CMK (cell line): Measurements from ENCODE around the gene VPS33A.
"Not testable (repeated sequence)": the region's sequence is repeated elsewhere in the genome, so short reads cannot be mapped to it uniquely, and the experiment has no call there.

ENCODE experiments used
- DNase-seq: peaks from one replicate; pipeline ENCODE4 v3.0.0-alpha.2; 2010; ENCODE audit warnings: low read depth

Gene VPS33A

GRCh38 chr12:122266230-122266901, at the start of gene VPS33A:
Gene VPS33A (minus strand): TSS chr12:122266494. CDS start chr12:122266408, 86 bp downstream.
- DNase-seq, result peak; percentile 99

- DNase-seq, result no peak
Observed at GRCh38 chr12:122312926-122313325, 46.6 kb upstream of the VPS33A start.

- DNase-seq, result no peak
Observed at GRCh38 chr12:122311696-122312095, 45.4 kb upstream of the VPS33A start.

- DNase-seq, result no peak
Observed at GRCh38 chr12:122310626-122311333, 44.5 kb upstream of the VPS33A start.

- no peak for DNase-seq
Observed at GRCh38 chr12:122309564-122310121, 43.3 kb upstream of the VPS33A start.

GRCh38 chr12:122308811-122309210, 42.5 kb upstream of the VPS33A start:
- no peak for DNase-seq

GRCh38 chr12:122306407-122306806, 40.1 kb upstream of the VPS33A start:
- no peak for DNase-seq

GRCh38 chr12:122304924-122305323, 38.6 kb upstream of the VPS33A start:
- DNase-seq, result no peak

GRCh38 chr12:122303068-122303467, 36.8 kb upstream of the VPS33A start:
- no peak for DNase-seq

GRCh38 chr12:122298071-122298748, 31.9 kb upstream of the VPS33A start:
- DNase-seq, result no peak

GRCh38 chr12:122297494-122297893, 31.2 kb upstream of the VPS33A start:
- no peak for DNase-seq

GRCh38 chr12:122295877-122296276, 29.6 kb upstream of the VPS33A start:
- DNase-seq, result no peak

GRCh38 chr12:122293081-122293480, 26.8 kb upstream of the VPS33A start:
- no peak for DNase-seq

GRCh38 chr12:122291431-122291830, 25.1 kb upstream of the VPS33A start:
- DNase-seq, result no peak

GRCh38 chr12:122283680-122284079, 17.4 kb upstream of the VPS33A start:
- no peak for DNase-seq

- DNase-seq, result no peak
Observed at GRCh38 chr12:122282061-122282460, 15.8 kb upstream of the VPS33A start.

GRCh38 chr12:122276242-122276641, 9.9 kb upstream of the VPS33A start:
- peak; percentile 30 for DNase-seq

- DNase-seq, result no peak
Observed at GRCh38 chr12:122275459-122275858, 9.2 kb upstream of the VPS33A start.

GRCh38 chr12:122265886-122266229, 436 bp downstream of the VPS33A start:
- DNase-seq, result no peak

GRCh38 chr12:122265476-122265875, 818 bp downstream of the VPS33A start:
- no peak for DNase-seq

- not testable (repeated sequence) for DNase-seq
Observed at GRCh38 chr12:122260735-122261134, 5.6 kb downstream of the VPS33A start.

GRCh38 chr12:122258939-122259338, 7.4 kb downstream of the VPS33A start:
- DNase-seq, result not testable (repeated sequence)

GRCh38 chr12:122258462-122258861, 7.8 kb downstream of the VPS33A start:
- not testable (repeated sequence) for DNase-seq
